Measurements from ENCODE around the gene ERCC5. TPM values are rescaled to one million over a fixed set of nuclear protein-coding genes. Genes with fewer than 3 reads are reported as not detected.
A peak's percentile ranks its signal among the peaks of the same experiment; 100 is the strongest.

Gene ERCC5
- 66.9 TPM for polyA plus RNA-seq
- long read RNA-seq, donor 1, full-length matches to known transcripts = 3 of 3 reads
- long read RNA-seq, donor 1, partial matches to known transcripts = 0 of 3 reads
- long read RNA-seq, donor 1, other reads (novel, unspliced or antisense) = 0 of 3 reads
- long read RNA-seq, donor 2, full-length matches to known transcripts = 3 of 8 reads
- long read RNA-seq, donor 2, partial matches to known transcripts = 5 of 8 reads
- long read RNA-seq, donor 2, other reads (novel, unspliced or antisense) = 0 of 8 reads
- long read RNA-seq, donor 3 = 0 reads
- long read RNA-seq, donor 4, partial matches to known transcripts = 0 of 1 reads
- long read RNA-seq, donor 4, other reads (novel, unspliced or antisense) = 0 of 1 reads
- long read RNA-seq, donor 5, full-length matches to known transcripts = 5 of 5 reads
- long read RNA-seq, donor 5, partial matches to known transcripts = 0 of 5 reads
- long read RNA-seq, donor 5, other reads (novel, unspliced or antisense) = 0 of 5 reads
- long read RNA-seq, donor 6 = 0 reads
- long read RNA-seq, donor 7, partial matches to known transcripts = 0 of 3 reads
- long read RNA-seq, donor 7, other reads (novel, unspliced or antisense) = 0 of 3 reads
- long read RNA-seq, donor 8, full-length matches to known transcripts = 5 of 5 reads
- long read RNA-seq, donor 8, partial matches to known transcripts = 0 of 5 reads
- long read RNA-seq, donor 8, other reads (novel, unspliced or antisense) = 0 of 5 reads
- long read RNA-seq, donor 9, full-length matches to known transcripts = 3 of 3 reads
- long read RNA-seq, donor 9, partial matches to known transcripts = 0 of 3 reads
- long read RNA-seq, donor 9, other reads (novel, unspliced or antisense) = 0 of 3 reads
- long read RNA-seq, donor 10, full-length matches to known transcripts = 8 of 8 reads
- long read RNA-seq, donor 10, partial matches to known transcripts = 0 of 8 reads
- long read RNA-seq, donor 10, other reads (novel, unspliced or antisense) = 0 of 8 reads
- long read RNA-seq, donor 11, full-length matches to known transcripts = 3 of 3 reads
- long read RNA-seq, donor 11, partial matches to known transcripts = 0 of 3 reads
- long read RNA-seq, donor 11, other reads (novel, unspliced or antisense) = 0 of 3 reads

DNA sequence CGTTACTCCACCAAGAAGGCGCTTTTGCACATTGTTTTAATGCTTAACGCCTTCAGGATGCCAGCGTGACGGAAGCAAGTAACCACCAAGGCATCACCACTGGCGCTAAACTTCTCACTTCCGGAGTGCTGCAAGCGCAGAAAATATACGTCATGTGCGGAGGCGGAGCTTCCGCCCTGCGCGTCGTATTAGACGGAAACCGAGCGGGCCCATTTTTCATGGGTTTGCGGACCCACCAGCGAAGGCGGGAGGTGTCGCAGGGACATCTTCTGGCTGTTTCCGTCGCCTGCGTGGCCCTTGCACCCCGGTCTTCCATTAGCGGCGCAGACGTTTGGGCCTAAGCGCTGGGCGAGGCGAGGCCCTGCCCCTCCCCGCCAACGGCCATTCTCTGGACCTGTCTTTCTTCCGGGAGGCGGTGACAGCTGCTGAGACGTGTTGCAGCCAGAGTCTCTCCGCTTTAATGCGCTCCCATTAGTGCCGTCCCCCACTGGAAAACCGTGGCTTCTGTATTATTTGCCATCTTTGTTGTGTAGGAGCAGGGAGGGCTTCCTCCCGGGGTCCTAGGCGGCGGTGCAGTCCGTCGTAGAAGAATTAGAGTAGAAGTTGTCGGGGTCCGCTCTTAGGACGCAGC lies at the start of gene ERCC5:
Gene ERCC5 (plus strand): TSS at position 403 of the 631 bp plus-strand sequence. CDS start 235 bp downstream, outside the sequence.
- no CpG with 5 or more reads among the region's 49 CpGs for WGBS (ENCODE audit: insufficient coverage, low lambda C conversion rate)

DNA sequence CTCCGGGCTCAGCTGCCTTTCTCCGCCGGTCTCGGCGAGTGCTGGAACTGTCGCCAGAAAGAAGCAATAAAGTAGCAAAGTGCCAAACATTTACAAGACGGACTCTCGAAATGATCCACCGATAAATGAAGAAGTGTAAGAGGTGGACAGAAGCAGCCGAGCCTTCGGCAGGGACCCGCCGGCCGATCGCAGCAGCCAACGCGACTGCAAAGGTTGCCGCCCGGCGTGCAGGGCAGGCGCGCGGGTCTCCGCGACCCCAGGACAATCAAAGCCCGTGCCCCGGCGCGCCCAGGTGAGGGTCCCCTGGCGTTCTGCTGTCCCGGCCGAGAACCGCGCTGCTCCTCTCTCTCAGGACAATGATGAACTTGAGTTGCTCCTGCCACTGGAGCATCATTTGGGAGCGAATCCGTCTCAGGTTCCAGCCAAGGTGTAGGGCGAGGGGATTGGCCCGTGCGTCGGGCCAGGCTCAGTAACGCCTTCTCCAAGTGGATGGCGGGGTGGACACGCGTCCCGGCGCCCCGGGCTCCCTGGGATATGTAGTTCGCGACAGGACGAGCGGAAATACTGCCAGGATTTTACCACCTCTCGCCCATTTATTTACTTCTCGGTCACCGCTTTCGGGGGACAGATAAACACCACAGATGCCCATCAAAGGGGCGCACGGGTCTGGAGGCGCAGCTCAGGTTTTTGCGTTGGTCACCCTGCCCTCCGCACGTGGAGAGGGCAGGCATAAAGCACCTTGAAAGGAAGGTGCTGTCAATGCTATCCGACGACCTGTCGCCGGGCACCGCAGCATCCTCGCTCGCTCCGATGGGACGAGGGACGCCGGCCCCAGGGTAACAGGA lies 47.0 kb upstream of the ERCC5 start, which contains the start of the genes BIVM and POGLUT2:
Gene BIVM (plus strand): TSS at position 539 of the 845 bp plus-strand sequence. CDS start 8,149 bp downstream, outside the sequence.
Gene POGLUT2 (minus strand): TSS at position 396 of the 845 bp plus-strand sequence. CDS start 306 bp downstream, at position 90.
- Histone ChIP-seq H3K27ac (ENCODE audit: low read length) (peak within 1 kb of the TSS; percentile 74), H3K9me3 (ENCODE audit: control insufficient read depth, low read depth, low read length) (no peaks in the 10 kb centered on the region), H3K4me1 (ENCODE audit: control insufficient read depth, insufficient read depth, low read length) (peaks cover 3% of the 10 kb centered on the region), H3K36me3 (ENCODE audit: control insufficient read depth, insufficient read depth, low read length) (peaks cover 3% of the 10 kb centered on the region), H3K27me3 (ENCODE audit: control insufficient read depth, insufficient read depth, low read length) (no peaks in the 10 kb centered on the region), H3K4me3 (ENCODE audit: low read length) (peak within 1 kb of the TSS; percentile 64)
- WGBS (ENCODE audit: insufficient coverage, low lambda C conversion rate) = 20% methylated on average over 1 of the region's 72 CpGs
- DNase-seq = peak; percentile 90 to 94

More for the DNA sequence above, at the start of gene ERCC5:
- Histone ChIP-seq H3K27ac (ENCODE audit: low read length) (peak within 1 kb of the TSS; percentile 98), H3K9me3 (ENCODE audit: control insufficient read depth, low read depth, low read length) (no peaks in the 10 kb centered on the region), H3K27me3 (ENCODE audit: control insufficient read depth, insufficient read depth, low read length) (no peaks in the 10 kb centered on the region), H3K4me3 (ENCODE audit: low read length) (peak within 1 kb of the TSS; percentile 91), H3K4me1 (ENCODE audit: control insufficient read depth, insufficient read depth, low read length) (peaks cover 6% of the 10 kb centered on the region), H3K36me3 (ENCODE audit: control insufficient read depth, insufficient read depth, low read length) (peaks cover 7% of the 10 kb centered on the region)
- DNase-seq = peak; percentile 98 to 99

GRCh38 chr13:102799426-102800144 lies 46.2 kb upstream of the ERCC5 start:
- peaks cover 3% of the 10 kb centered on the region for H3K4me1 ChIP-seq (ENCODE audit: control insufficient read depth, insufficient read depth, low read length)
- H3K27me3 ChIP-seq (ENCODE audit: control insufficient read depth, insufficient read depth, low read length) = no peaks in the 10 kb centered on the region
- peak overlapping the region; percentile 74 for H3K27ac ChIP-seq (ENCODE audit: low read length)
- H3K4me3 ChIP-seq (ENCODE audit: low read length) = peak overlapping the region; percentile 64
- DNase-seq = peak; percentile 9 to 61
- H3K9me3 ChIP-seq (ENCODE audit: control insufficient read depth, low read depth, low read length) = no peaks in the 10 kb centered on the region
- no CpG with 5 or more reads among the region's 69 CpGs for WGBS (ENCODE audit: insufficient coverage, low lambda C conversion rate)
- H3K36me3 ChIP-seq (ENCODE audit: control insufficient read depth, insufficient read depth, low read length) = no peaks in the 10 kb centered on the region

DNA sequence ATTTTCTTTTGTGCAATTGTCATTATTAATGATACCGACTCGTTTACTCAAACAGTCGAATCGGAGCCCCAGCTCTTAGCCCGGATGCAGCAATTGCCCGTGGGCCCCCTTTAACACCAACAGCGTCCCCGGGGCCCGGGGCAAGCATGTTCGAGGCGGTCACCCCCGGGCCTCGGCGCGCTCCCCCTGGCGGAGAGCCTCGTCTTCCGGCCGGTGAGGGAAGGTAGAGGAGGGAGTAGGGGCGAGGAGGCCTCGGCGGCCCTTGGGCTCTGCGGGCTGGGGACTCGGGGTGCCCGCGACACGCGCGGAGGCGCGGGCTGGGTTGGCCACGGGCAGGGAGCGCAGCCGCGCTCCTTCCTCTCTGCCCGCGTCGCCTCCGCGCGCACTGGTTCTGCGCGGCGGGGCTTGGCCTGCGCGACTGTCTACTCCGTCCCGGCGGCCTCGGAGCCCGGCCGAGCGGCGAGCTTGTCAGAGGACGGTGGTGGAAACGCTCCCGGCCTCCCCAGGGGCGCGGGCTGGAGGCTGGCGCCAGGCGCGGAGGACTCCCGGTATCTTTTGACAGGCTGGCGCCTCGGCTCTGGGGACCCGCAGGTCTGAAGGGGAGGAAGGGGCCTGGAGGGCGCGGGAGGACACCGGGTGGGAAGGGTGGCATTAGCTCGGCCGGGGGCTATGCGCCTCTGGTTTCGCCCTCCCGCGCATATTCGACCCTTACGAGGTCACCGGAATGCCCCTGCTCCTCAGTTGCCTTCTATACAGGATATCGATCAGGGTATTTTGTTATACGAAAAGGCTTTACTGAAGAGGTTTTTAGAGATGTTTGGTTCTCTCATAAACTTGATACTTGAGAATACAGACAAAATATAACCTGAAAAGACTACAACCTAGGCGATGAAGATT lies 45.4 kb upstream of the ERCC5 start:
- H3K27me3 ChIP-seq (ENCODE audit: control insufficient read depth, insufficient read depth, low read length) = no peaks in the 10 kb centered on the region
- no peaks in the 10 kb centered on the region for H3K36me3 ChIP-seq (ENCODE audit: control insufficient read depth, insufficient read depth, low read length)
- H3K9me3 ChIP-seq (ENCODE audit: control insufficient read depth, low read depth, low read length) = no peaks in the 10 kb centered on the region
- 60% methylated on average over 1 of the region's 81 CpGs for WGBS (ENCODE audit: insufficient coverage, low lambda C conversion rate)
- peak; percentile 78 to 90 for DNase-seq
- H3K4me1 ChIP-seq (ENCODE audit: control insufficient read depth, insufficient read depth, low read length) = peaks cover 3% of the 10 kb centered on the region
- H3K4me3 ChIP-seq (ENCODE audit: low read length) = peak overlapping the region; percentile 64
- H3K27ac ChIP-seq (ENCODE audit: low read length) = peak overlapping the region; percentile 74

- Histone ChIP-seq H3K4me1 (ENCODE audit: control insufficient read depth, insufficient read depth, low read length) (peaks cover 3% of the 10 kb centered on the region), H3K4me3 (ENCODE audit: low read length) (no peak overlapping the region), H3K36me3 (ENCODE audit: control insufficient read depth, insufficient read depth, low read length) (peaks cover 4% of the 10 kb centered on the region), H3K27me3 (ENCODE audit: control insufficient read depth, insufficient read depth, low read length) (no peaks in the 10 kb centered on the region), H3K9me3 (ENCODE audit: control insufficient read depth, low read depth, low read length) (peaks cover 4% of the 10 kb centered on the region), H3K27ac (ENCODE audit: low read length) (no peak overlapping the region)
- 80% methylated on average over 2 of the region's 3 CpGs for WGBS (ENCODE audit: insufficient coverage, low lambda C conversion rate)
- no peak for DNase-seq
Observed at GRCh38 chr13:102805680-102806079, 40.2 kb upstream of the ERCC5 start.

DNA sequence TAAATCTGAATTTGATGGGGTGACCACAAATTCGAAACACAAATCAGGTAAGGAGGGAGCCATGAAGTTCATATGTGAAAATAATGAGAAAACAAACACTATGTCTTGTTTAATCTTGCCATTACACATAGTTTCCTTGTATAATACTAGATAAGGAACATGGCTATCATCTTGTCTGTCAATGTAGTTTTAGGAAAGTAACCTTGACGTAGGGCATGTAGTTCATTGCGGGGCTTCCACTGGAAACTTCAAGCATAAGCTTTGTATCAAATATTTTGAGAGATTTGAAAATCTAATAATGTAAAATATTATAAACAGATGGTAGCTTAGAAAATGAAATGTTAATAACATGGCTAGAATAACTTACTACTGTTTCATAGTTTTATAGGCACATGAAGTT lies 38.1 kb upstream of the ERCC5 start:
- 100% methylated on average over 1 of the region's 3 CpGs for WGBS (ENCODE audit: insufficient coverage, low lambda C conversion rate)
- Histone ChIP-seq H3K36me3 (ENCODE audit: control insufficient read depth, insufficient read depth, low read length) (peaks cover 12% of the 10 kb centered on the region), H3K27ac (ENCODE audit: low read length) (no peak overlapping the region), H3K9me3 (ENCODE audit: control insufficient read depth, low read depth, low read length) (peaks cover 4% of the 10 kb centered on the region), H3K27me3 (ENCODE audit: control insufficient read depth, insufficient read depth, low read length) (no peaks in the 10 kb centered on the region), H3K4me3 (ENCODE audit: low read length) (no peak overlapping the region), H3K4me1 (ENCODE audit: control insufficient read depth, insufficient read depth, low read length) (no peaks in the 10 kb centered on the region)
- no peak for DNase-seq

DNA sequence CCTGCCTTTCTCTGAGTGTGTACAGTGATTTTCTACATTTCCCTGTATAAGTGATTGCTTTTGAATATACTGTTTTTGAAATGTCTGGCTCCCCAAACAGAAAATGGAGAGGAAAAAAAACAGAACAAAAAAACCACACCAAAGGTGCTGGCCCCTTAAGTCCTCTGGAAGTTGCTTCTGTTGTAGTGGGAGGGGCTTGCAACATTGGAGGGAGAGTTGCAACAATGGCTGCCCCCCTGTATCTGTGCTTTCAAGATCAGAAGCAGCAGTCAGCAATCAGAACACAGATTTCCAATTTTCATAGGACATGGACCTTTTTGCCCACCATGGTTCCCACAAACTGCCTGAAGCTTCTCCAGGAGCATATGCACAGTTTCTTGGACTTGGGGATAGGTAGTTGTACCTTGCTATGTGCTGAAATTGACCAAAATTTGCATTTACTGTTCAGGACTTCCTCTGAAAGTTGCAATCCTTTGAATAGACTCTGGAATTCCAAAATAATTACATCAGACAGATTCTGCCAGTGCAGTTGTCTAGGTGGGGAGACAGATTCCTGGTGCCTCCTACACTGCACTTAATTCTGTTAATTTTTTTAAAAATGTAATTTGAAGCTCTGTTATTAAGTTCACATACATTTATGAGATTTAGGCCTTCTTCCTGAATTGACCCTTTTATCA lies 33.1 kb upstream of the ERCC5 start:
- H3K4me3 ChIP-seq (ENCODE audit: low read length) = no peak overlapping the region
- H3K36me3 ChIP-seq (ENCODE audit: control insufficient read depth, insufficient read depth, low read length) = peaks cover 15% of the 10 kb centered on the region
- H3K27ac ChIP-seq (ENCODE audit: low read length) = no peak overlapping the region
- H3K9me3 ChIP-seq (ENCODE audit: control insufficient read depth, low read depth, low read length) = peaks cover 4% of the 10 kb centered on the region
- H3K4me1 ChIP-seq (ENCODE audit: control insufficient read depth, insufficient read depth, low read length) = no peaks in the 10 kb centered on the region
- H3K27me3 ChIP-seq (ENCODE audit: control insufficient read depth, insufficient read depth, low read length) = no peaks in the 10 kb centered on the region
- DNase-seq = no peak

DNA sequence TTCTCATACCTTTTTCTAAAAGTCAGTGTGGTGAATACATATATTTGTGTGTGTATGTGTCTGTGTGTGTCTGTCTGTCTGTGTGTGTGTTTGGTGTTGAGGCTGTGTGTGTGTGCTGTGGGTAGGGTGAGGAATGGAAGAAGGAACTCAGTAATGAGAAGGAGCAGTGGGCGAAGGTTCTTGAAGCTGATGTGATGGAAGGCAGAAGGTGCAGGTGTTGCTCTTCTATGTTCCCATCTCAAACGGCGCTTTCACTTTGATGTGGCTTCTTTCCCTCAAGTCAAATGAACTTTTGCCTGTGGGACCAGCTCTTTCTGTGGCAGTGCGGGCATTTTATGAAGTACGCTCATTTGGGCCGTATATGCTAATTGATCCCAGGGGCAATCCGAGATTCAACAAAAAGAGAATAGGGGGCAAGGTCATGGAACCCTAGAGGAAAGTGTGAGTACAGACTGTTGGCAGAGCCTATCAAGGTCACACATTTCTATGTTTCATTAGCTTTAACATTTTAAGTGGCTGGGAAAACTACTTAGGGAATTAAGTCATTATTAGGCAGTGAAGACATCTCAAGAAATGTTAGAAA lies 31.7 kb upstream of the ERCC5 start:
- Histone ChIP-seq H3K36me3 (ENCODE audit: control insufficient read depth, insufficient read depth, low read length) (peaks cover 17% of the 10 kb centered on the region), H3K4me1 (ENCODE audit: control insufficient read depth, insufficient read depth, low read length) (peaks cover 8% of the 10 kb centered on the region), H3K4me3 (ENCODE audit: low read length) (no peak overlapping the region), H3K27ac (ENCODE audit: low read length) (no peak overlapping the region), H3K27me3 (ENCODE audit: control insufficient read depth, insufficient read depth, low read length) (no peaks in the 10 kb centered on the region), H3K9me3 (ENCODE audit: control insufficient read depth, low read depth, low read length) (peaks cover 4% of the 10 kb centered on the region)
- no peak for DNase-seq
- 100% methylated on average over 3 of the region's 7 CpGs for WGBS (ENCODE audit: insufficient coverage, low lambda C conversion rate)

All from large intestine (tissue), 12 donors.